ENCODE data around the gene KRTAP12-3.
"Not testable (repeated sequence)": the region's sequence is repeated elsewhere in the genome, so short reads cannot be mapped to it uniquely, and the experiment has no call there.

The KRTAP12-3 gene

GRCh38 chr21:44695641-44696040, 37.9 kb downstream of the KRTAP12-3 start:
- H3K4me3 ChIP-seq (replicated peaks in 1 of 2; ENCODE audit: low read depth in 2 of 2, low read length in 2 of 2) = no peak overlapping the region
- TF ChIP-seq CTCF (IDR thresholded peaks at IDR 0.05; ENCODE audit: low read depth, low read length) = no peak
- DNase-seq (ENCODE audit: low read depth in 2 of 2) = no peak

GRCh38 chr21:44696572-44696971, 38.8 kb downstream of the KRTAP12-3 start:
- DNase-seq (ENCODE audit: low read depth in 2 of 2) = no peak
- TF ChIP-seq CTCF (IDR thresholded peaks at IDR 0.05; ENCODE audit: low read depth, low read length) = no peak
- no peak overlapping the region for H3K4me3 ChIP-seq (replicated peaks in 1 of 2; ENCODE audit: low read depth in 2 of 2, low read length in 2 of 2)

DNA sequence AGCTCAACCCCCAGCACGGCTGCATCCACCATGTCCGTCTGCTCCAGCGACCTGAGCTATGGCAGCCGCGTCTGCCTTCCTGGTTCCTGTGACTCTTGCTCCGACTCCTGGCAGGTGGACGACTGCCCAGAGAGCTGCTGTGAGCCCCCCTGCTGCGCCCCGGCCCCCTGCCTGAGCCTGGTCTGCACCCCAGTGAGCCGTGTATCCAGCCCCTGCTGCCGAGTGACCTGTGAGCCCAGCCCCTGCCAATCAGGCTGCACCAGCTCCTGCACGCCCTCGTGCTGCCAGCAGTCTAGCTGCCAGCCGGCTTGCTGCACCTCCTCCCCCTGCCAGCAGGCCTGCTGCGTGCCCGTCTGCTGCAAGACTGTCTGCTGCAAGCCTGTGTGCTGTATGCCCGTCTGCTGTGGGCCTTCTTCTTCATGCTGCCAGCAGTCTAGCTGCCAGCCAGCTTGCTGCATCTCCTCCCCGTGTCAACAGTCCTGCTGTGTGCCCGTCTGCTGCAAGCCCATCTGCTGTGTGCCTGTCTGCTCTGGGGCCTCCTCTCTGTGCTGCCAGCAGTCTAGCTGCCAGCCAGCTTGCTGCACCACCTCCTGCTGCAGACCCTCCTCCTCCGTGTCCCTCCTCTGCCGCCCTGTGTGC, 39.6 kb downstream of the KRTAP12-3 start, which contains the start of gene KRTAP10-12:
TSS of gene KRTAP10-12 (plus strand) at position 1 of the 639 bp plus-strand sequence. CDS start at position 31, 30 bp downstream.
- not testable (repeated sequence) for DNase-seq (ENCODE audit: low read depth in 2 of 2); H3K4me3 ChIP-seq (replicated peaks in 1 of 2; ENCODE audit: low read depth in 2 of 2, low read length in 2 of 2)

GRCh38 chr21:44697811-44698734, 40.3 kb downstream of the KRTAP12-3 start:
- no peak for TF ChIP-seq CTCF (IDR thresholded peaks at IDR 0.05; ENCODE audit: low read depth, low read length)
- H3K4me3 ChIP-seq (replicated peaks in 1 of 2; ENCODE audit: low read depth in 2 of 2, low read length in 2 of 2) = no peak overlapping the region
- no peak for DNase-seq (ENCODE audit: low read depth in 2 of 2)

GRCh38 chr21:44699502-44700001, 41.8 kb downstream of the KRTAP12-3 start:
- TF ChIP-seq CTCF (IDR thresholded peaks at IDR 0.05; ENCODE audit: low read depth, low read length) = no peak
- DNase-seq (ENCODE audit: low read depth in 2 of 2) = no peak

DNA sequence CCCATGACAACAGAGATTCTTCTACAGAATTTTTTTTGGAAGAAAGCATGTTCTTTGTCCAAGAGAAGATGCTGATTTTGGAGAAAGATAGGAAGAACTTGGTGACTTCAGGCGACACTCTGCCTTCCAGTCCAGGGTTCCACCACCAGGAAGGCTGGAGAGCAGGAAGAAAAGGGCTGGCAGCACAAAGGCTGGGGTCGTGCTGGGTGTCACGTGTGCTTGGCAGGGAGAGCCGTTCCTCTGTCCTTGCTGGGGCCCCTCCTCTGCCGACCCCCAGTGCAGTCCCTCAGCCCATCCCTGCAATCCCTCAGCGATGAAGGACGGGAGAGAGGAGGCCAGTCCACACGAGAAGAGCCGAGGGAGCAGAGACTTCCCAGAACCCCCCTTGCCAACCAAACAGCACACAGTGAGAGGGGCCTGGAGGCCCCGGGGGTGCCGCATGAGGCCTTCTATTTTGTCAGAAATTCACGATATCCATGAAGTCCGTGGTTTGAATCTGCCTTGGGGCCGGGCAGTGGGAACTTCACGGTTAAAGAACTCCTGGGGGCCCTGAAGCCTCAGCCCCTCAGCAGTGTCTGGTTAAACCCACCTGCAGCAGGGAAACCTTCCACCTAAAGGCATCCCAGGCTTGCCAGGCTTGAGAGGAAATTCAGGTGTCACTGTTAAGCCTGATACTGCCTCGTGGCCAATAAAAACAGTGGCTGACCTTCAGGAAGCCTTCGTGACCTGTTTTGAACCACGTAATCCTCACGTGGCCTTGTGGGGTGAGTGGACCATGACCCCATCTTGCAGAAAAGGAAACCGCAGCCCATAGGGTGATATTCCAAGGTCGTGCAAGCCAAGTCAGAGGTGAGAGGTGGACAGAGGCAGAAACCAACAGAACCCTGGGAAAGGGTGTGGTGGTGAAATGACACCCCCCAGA, 42.6 kb downstream of the KRTAP12-3 start:
- no peak overlapping the region for H3K4me3 ChIP-seq (replicated peaks in 1 of 2; ENCODE audit: low read depth in 2 of 2, low read length in 2 of 2)
- no peak for DNase-seq (ENCODE audit: low read depth in 2 of 2)
- TF ChIP-seq CTCF (IDR thresholded peaks at IDR 0.05; ENCODE audit: low read depth, low read length) = no peak

More at GRCh38 chr21:44699502-44700001, 41.8 kb downstream of the KRTAP12-3 start:
- no peak overlapping the region for H3K4me3 ChIP-seq (replicated peaks in 1 of 2; ENCODE audit: low read depth in 2 of 2, low read length in 2 of 2)
